ENCODE measurements around the gene HSF2BP. TPM values are rescaled to one million over a fixed set of nuclear protein-coding genes. Genes with fewer than 3 reads are reported as not detected.

The HSF2BP gene
- total RNA-seq, 4 donors from 2014 or later = 0.40 to 2.4 (median 1.2) TPM

GRCh38 chr21:43608225-43608624 lies 51.1 kb downstream of the HSF2BP start:
- Histone ChIP-seq H3K9me3 (no peaks in the 10 kb centered on the region), H3K27ac (no peak overlapping the region), H3K4me3 (no peak overlapping the region), H3K27me3 (no peaks in the 10 kb centered on the region), H3K4me1 (peaks cover 0 to 22% (median 7%) of the 10 kb centered on the region in 3 donors), H3K36me3 (no peaks in the 10 kb centered on the region)
- TF ChIP-seq POLR2A (IDR thresholded peaks at IDR 0.05) (no peak), CTCF (IDR thresholded peaks at IDR 0.05) (no peak), POLR2AphosphoS5 (IDR thresholded peaks at IDR 0.05) (no peak), EP300 (IDR thresholded peaks at IDR 0.05) (no peak)
- 78 to 80% methylated on average over 3 of the region's 3 CpGs for WGBS, 2 donors (ENCODE audit: low coverage in 1 of 2)
- ATAC-seq = no peak

- no peaks in the 10 kb centered on the region for H3K27me3 ChIP-seq
- H3K27ac ChIP-seq = no peak overlapping the region
- no peak for ATAC-seq
- no peak for TF ChIP-seq POLR2AphosphoS5 (IDR thresholded peaks at IDR 0.05)
- no peak for TF ChIP-seq EP300 (IDR thresholded peaks at IDR 0.05)
- no peak for TF ChIP-seq POLR2A (IDR thresholded peaks at IDR 0.05)
- TF ChIP-seq CTCF (IDR thresholded peaks at IDR 0.05) = no peak
- H3K9me3 ChIP-seq = no peaks in the 10 kb centered on the region
- H3K36me3 ChIP-seq = no peaks in the 10 kb centered on the region
- H3K4me1 ChIP-seq = peaks cover 0 to 8% (median 0%) of the 10 kb centered on the region in 3 donors
- no peak overlapping the region for H3K4me3 ChIP-seq
- 81 to 83% methylated on average over 6 to 9 of the region's 15 CpGs for WGBS, 2 donors (ENCODE audit: low coverage in 1 of 2)
These were observed 53.7 kb downstream of the HSF2BP start for GRCh38 chr21:43605320-43606215.

GRCh38 chr21:43604505-43605204 lies 54.6 kb downstream of the HSF2BP start:
- ATAC-seq = no peak
- Histone ChIP-seq H3K27ac (no peak overlapping the region), H3K9me3 (no peaks in the 10 kb centered on the region), H3K36me3 (no peaks in the 10 kb centered on the region), H3K4me3 (no peak overlapping the region), H3K27me3 (no peaks in the 10 kb centered on the region), H3K4me1 (peaks cover 0 to 5% (median 0%) of the 10 kb centered on the region in 3 donors)
- WGBS, 2 donors (ENCODE audit: low coverage in 1 of 2) = 91% methylated on average over 5 to 6 of the region's 6 CpGs
- TF ChIP-seq POLR2A (IDR thresholded peaks at IDR 0.05) (no peak), EP300 (IDR thresholded peaks at IDR 0.05) (no peak), CTCF (IDR thresholded peaks at IDR 0.05) (no peak), POLR2AphosphoS5 (IDR thresholded peaks at IDR 0.05) (no peak)

DNA sequence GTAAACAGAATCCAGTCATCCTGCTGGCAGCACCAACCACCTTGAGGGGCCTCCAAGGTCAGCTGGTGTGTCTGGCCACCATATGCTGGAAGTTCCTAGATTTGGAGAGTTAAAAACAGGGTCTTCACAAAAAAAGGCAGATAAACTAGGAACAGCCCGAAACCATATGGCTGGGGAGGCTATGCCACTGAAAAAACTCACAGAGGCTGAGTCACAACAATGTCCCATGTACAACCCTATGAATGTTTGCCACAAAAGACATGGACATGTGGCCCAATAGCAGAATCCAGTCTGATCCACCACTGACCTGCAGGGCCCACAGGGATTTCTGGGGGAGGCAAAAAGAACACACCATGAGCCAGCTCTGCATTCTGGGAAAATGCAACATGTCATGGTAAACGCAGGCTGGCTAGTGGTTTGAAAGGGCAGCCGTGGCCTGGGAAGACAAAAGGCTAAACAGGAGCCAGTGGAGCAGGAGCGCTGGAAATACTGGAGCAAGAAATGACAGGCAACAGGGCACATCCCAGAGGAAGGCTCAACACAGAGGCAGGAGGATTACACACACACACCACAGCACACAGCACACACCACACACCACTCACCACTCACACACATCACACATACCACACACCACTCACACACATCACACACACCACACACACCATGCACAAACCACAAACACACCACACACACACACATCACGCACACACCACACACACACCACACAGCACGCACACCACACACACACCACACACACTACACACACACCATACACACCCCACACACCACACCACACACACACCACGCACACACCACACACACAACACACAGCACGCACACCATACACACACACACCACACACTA lies 55.4 kb downstream of the HSF2BP start:
- Histone ChIP-seq H3K4me3 (no peak overlapping the region), H3K36me3 (no peaks in the 10 kb centered on the region), H3K27ac (peak overlapping the region in 2 of 4 donors; percentile 2 to 24), H3K9me3 (no peaks in the 10 kb centered on the region), H3K4me1 (no peaks in the 10 kb centered on the region), H3K27me3 (no peaks in the 10 kb centered on the region)
- ATAC-seq = no peak
- TF ChIP-seq POLR2AphosphoS5 (IDR thresholded peaks at IDR 0.05) = no peak
- no peak for TF ChIP-seq POLR2A (IDR thresholded peaks at IDR 0.05)
- no peak for TF ChIP-seq EP300 (IDR thresholded peaks at IDR 0.05)
- no peak for TF ChIP-seq CTCF (IDR thresholded peaks at IDR 0.05)
- WGBS, 2 donors (ENCODE audit: low coverage in 1 of 2) = 77 to 88% methylated on average over 7 of the region's 8 CpGs

Measured in gastroesophageal sphincter (tissue), 4 donors.